HG03159 (cell line): ENCODE data around the gene ARMS2.

Source experiments
- ATAC-seq: cut with Tn5 transposase; IDR thresholded peaks from one replicate; pipeline ENCODE4 v1.9.1; 2021; ENCODE audit warnings: mild to moderate bottlenecking, moderate library complexity; ENCODE audit not compliant: unreplicated experiment

Gene ARMS2

DNA sequence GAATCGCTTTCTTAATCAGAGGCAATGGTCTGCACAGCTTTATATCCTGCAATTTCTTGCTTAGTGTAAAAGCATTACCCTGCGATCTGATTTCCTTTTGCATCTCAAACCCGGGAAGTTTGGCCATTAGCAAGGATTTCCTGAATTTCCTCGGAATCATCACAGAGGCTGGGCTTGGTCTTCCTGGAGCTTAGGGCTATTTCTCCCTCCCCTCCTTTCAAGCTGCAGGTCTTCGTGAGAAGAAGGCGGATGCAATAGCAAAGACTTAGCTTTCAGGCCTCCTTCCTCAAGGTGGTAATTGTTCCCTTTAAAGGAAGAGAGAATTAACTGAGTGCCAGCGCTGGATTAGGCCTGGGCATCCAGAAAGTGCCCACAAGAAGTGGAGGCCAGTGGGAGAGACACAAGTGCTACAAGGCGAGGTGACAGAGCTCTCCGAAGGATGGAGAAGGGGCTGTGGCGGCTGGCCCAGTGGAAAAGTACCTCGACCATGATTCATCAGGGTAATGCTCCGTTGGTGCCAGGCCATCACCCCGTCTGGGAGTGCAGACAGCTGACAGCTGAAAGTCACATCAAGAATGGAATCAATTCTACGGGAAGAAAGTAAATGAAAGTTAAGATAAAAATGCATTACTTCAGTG, 4.0 kb upstream of the ARMS2 start:
- no peak for ATAC-seq

DNA sequence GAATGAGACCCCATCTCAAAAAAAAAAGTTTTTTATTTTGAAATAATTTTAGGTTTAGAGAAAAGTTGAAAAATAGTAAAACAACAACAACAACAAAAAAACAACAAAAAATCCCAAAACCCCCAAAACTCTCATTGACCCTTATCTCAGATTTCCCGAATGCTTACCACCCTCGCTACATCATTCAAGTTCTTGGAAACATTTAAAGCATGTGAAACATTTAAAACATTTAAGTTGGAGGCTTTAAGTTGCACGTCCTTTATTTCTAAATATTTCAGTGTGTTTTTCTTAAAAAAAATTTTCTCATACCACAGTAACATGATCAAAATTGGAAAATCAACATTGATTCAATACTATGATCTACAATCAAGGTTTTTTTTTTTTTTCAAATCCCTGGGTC, 382 bp upstream of the ARMS2 start:
- ATAC-seq, result no peak

DNA sequence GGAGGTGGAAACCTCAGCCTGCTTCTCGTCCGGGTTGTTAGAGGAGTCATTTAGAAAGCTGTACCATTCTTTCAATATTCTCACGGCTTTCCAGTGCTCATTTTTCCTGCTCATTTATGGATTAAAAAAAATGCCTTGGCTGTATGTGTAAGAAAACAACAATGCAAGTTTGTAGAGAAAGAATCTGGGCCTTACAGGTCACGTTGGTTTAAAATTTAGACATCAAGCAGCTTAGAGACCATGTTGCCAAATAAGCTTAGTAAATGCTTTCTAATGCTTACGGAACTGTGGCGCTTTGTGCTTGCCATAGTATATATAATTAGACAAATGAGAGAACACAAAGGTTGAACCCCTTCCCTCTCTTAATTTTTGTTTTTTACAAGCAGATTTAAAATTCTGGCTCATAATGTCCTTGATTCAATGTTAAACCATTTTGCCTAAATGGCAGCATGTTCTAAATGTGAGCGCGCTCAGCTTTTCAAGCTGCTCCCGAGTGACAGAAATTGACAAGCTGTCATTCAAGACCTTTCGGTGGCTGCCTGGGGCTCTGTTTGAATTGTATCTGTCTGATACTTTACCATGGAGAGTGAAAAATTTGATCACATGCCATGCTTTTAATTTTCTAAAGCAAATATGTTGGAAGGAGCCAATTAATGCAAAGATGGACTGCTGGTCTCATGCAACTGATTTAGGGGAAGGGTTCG, 1.1 kb downstream of the ARMS2 start:
- ATAC-seq, result no peak

DNA sequence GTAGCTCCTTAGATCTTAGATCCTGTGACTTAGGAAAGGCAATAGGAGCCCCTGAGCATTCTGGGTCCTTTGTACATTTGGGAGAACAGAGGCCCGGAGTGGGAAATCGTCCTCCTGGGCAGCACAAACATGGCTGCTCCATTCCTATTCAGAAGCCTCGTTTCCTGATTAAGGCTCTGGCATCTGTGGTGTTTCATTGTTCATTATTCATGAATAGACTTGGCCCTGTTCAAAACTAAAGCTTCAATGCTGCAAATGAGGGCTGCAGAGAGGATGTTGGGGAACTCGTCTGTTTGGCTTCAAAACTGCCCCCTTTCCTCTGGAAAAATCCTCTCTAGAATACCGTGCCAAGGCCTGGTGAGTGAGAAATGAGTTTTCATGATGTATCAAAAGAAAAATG, 3.5 kb downstream of the ARMS2 start:
- ATAC-seq, result no peak

DNA sequence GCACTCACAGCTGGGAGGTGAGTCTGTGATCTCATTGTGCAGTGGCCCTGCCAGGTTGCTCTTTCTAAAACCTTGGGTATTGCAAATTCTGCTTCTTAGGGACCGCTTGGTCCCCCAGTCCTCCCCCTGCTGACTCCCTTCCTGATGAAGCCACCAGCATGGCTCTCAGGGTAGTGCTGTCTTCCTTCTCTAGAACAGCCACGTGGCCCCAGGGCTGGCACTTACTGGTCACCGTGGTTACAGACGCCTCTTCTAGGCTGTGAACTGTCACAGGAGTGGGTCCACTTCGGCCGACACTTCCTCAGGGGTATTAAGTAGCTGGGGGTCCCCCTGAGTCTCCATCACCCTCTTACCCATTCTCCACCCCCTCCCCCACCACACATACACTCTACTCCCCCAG, 4.2 kb downstream of the ARMS2 start:
- ATAC-seq, result no peak

DNA sequence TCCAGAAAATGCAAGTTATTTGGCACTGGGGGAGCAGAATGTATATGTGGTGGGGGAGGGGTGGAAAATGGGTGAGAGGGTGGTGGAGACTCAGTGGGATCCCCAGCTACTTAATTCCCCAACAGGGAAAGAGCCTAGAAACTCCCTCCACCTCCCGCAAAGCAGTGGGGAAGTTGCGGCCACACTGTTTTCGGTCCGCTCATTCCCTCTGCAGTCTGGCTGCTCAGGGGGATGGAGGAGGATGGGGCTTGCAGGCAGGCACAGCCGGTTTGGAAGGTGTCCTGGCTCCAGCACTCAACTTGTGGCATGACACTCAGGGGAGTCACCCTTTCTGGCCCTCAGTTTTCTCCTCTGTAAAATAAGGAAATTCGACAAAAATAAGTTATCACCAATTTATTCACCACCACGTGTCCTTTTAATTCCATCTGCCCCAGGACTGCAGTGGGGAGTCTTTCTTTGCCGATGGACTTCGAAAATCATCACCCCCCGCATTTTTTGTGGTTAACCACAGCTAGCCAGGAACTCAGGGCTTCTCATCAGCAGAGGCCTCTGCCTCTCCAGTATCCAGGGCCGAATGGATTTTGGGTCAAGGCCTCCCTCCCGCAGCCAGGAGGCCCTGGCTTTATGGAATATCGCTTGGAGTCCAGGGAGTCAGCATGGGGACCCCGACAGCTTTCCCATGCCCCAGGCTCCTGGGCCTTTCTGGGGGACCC, 5.3 kb downstream of the ARMS2 start:
- ATAC-seq, result no peak

DNA sequence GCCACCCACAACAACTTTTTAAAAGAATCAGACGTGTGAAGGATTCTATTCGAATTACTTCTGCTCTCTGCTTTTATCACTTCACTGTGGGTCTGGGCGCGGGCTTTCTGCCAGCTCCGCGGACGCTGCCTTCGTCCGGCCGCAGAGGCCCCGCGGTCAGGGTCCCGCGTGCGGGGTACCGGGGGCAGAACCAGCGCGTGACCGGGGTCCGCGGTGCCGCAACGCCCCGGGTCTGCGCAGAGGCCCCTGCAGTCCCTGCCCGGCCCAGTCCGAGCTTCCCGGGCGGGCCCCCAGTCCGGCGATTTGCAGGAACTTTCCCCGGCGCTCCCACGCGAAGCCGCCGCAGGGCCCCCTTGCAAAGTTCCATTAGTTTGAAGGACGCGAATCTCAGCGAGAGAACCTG, 6.4 kb downstream of the ARMS2 start:
- ATAC-seq, result no peak

DNA sequence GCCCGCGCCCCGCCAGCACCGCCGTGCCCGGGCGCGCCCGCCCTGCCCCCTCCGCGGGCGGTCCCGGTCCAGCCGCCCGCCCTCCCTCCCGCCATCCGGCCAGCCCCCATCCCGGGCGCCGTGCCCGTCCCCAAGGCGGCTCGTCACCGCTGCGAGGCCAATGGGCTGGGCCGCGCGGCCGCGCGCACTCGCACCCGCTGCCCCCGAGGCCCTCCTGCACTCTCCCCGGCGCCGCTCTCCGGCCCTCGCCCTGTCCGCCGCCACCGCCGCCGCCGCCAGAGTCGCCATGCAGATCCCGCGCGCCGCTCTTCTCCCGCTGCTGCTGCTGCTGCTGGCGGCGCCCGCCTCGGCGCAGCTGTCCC, 6.9 kb downstream of the ARMS2 start, which contains the start of gene HTRA1:
Gene HTRA1, plus strand, starts transcription at position 187 of the 362 bp plus-strand sequence. Its CDS starts 100 bp downstream, at position 287.
- ATAC-seq, result no peak

DNA sequence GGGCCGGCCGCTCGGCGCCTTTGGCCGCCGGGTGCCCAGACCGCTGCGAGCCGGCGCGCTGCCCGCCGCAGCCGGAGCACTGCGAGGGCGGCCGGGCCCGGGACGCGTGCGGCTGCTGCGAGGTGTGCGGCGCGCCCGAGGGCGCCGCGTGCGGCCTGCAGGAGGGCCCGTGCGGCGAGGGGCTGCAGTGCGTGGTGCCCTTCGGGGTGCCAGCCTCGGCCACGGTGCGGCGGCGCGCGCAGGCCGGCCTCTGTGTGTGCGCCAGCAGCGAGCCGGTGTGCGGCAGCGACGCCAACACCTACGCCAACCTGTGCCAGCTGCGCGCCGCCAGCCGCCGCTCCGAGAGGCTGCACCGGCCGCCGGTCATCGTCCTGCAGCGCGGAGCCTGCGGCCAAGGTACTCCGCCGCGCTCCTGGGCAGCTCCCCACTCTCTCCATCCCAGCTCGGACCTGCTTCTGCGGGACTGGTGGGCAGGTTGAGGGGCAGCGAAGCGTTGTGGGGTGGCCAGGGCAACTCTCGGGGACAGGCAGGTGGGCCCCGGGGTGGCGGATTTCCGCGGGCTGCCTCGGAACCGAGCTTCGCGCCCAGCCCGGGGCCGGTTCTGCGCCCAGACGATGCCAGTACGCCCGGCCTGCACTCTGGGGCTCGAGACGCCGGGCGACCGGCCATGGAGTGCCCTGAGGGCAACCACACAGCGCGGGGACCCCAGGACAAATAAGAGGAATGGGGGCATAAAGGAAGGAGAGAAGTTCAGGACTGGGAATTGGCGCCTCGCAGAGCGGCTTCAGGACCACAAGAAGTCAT, 7.5 kb downstream of the ARMS2 start:
- ATAC-seq, result no peak

DNA sequence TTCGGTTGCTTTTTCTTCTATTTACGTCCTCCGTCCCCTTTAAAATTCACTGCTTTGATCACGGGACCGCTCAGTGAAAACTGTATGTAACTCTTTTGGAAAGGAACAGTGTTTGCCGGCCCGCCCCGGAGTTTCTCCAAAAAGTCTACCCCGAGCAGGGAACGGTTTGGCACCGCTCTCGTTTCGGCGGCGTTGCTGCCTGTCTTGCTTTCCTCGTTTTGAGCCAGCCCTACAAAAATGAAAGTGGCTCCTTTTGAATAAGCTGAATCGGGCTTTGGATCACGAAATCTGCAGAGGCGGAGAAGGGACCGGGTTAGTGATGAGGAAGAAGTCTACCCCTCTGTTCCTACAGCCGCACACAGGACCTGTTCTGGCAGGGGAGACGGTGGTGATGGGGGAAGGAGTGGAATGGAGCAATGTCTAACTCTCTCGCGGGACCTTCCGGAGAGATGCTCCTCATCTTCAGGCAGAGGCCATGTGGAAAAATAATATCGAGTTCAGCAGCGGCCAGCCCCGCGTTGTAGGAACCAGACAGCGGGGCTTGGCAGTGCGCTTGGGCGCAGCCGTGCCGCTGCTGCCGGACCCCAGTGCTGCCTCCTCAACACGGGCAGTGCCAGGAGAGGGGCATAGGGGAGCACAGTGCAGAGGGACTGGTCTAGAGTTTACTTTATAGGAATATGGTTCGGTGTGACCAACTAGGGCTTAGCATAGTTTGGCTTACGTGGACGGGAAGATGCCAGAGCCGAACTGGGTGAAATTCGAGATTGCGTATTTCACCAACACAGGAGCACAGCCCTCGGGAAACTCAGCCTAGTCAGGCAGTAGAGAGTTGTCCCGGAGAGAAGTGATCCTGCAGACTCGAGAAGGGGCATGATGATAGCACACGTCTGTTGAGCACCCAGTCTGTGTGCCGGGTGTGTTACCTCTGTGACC, 8.3 kb downstream of the ARMS2 start:
- no peak for ATAC-seq

DNA sequence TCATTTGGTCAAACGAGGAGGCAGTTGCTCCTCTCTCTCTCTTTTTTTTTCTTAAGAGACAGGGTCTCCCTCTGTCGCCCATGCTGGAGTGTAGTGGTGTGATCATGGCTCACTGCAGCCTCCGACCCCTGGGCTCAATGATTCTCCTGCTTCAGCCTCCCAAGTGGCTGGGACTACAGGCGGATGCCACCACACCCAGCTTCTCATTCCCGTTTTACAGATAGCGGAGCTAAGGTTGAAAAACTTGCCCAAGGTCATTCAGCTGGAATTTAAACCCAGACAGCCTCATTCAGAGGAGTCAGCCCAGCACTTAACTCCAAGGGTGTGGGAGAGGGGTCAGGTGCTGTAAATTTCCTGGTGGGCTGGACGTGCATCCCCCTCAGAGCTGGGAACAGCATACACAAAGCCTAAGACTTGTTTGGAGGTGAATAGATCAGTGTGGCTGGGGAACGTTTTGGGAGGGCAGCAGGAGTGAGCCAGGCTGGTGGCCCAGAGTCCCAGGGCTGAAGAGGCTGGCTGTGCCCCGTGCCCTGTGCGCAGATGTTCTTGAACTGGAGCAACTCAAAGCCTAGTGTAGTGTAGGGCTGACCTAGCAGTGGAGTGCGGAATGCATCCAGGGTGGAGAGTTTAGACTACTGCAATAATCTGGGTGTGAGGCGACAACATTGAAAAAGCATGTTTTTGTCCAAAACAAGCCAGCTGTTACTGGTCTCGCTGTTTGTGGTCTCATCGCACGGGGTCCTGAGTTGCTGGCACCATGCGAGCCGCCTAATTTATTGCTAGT, 9.2 kb downstream of the ARMS2 start:
- ATAC-seq, result no peak

DNA sequence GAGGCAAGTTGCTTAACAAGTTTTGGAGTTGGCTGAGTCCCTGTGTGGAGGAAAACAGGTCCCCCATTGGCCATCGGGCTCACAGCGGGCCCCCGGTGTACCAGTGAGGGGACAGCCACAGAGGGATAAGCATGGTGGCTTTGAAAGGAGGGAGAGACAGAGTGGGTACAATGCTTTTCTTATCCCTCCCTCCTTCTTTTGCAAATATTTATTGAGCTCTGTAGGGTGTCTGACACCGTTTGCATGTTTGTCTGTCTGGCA, 9.7 kb downstream of the ARMS2 start:
- ATAC-seq, result no peak

DNA sequence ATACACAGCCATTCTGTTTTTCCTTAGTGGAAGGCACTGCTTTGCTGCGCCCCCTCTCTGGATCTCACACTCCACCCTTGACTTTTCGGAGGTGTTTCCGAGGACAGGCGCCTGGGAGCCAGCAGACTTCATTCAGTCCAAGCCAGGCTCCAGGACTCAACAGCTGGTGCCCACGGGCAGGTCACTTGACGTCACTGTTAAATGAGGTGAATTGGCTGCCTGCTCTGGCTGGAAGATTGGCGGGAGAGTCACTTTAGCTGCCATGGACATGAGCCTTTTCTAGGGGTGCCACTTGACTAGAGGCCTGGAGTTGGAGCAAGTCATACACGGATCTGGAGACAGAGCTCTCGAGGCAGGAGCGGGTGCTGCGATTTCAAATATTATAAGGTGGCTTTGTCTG, 10.1 kb downstream of the ARMS2 start:
- ATAC-seq, result no peak

DNA sequence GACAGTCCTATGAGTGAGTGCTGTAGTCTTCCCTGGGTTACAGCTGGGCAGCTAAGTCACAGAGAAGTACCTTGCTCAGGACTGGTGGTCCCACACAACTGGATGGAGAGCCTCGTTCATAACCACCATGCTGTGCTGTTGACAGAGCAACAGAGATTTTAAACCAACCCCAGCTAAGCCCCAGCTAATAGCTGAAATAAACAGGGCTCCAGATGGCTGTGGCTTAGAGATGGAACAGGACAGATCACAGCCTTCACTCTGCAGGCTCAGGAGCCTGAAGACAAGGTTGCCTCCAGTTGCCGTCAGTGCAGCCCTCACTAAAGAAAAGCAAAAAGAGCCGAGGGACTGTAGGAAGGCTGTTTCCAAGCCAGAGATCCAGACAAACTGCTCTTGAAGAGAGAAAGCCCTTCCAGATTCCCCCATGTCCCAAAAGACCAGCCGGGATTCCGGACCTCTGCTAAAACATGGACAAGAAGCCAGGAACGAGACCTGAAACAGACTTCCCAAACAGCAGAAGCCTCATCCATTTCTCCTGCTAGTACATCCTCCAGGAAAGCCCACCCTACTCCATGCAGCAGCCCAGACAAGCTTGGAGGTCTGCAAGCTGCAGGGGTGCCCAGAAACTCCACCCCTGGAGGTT, 11.1 kb downstream of the ARMS2 start:
- ATAC-seq, result no peak

DNA sequence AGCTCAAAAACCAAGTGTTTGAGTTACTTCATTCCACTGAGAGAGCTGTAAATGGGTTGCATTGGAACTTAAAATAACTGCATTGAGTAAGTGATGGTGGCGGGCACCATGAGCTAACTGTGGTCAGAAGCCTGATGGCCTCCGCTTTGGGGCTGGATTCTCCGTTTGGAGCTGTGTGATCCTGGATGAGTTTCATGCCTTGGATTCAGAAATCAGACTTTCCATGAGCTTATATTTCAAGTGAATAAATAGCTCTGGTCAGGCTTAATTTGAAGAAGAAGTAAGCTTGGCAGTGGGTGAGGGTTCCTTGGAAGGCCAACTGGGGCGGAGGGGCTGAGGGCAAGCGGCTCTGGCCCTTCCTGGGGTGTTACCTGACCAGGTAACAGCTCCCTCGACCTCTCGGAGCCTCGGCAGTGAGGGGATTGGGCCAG, 12.5 kb downstream of the ARMS2 start:
- ATAC-seq, result no peak

DNA sequence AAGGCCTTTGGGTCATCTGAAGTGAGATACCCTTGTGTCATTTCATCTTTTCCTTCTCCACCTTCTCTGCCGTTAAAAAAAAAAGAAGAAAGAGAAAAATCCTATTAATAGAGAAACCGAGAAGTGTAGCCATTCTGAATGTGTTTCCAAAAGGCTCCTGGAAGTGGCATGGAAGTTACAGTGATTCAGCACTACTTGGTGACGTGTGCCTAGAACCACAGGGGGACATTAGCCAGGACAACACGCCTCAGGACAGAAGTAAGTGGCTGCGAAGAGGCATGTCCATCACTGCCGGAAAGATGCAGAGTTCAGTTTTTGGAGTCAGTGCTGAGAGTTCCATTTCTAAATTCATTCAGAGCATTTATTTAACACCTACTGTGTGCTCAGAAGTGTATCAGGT, 13.2 kb downstream of the ARMS2 start:
- ATAC-seq, result no peak

DNA sequence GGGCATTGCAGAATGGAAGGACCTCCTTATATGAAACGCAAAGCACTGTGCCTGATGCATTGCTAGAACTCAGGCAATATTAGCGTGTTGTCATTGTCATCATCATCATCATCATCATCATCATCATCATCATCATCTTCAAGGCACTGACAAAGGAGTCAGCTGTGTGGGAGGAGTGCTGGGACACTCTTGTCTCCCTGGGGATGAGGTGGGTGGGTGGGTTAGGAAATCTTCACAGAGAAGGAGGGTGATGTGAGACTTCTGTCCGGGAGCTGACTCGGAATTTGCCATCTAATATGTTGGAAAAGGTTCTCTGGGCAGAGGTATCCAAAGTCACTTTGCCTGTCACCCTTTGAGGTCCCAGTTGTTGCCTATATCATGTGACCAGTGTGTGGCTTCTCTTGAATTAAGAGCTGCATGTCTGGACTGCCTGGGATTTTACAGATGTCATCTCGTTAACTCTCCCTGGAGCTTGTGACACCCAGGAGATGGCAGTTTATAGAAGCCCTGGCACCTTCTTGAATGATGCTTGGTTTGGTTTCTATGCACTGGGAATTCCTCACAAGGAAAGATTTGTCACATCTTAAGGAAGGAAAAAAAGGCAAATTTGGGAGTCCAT, 14.0 kb downstream of the ARMS2 start:
- no peak for ATAC-seq

DNA sequence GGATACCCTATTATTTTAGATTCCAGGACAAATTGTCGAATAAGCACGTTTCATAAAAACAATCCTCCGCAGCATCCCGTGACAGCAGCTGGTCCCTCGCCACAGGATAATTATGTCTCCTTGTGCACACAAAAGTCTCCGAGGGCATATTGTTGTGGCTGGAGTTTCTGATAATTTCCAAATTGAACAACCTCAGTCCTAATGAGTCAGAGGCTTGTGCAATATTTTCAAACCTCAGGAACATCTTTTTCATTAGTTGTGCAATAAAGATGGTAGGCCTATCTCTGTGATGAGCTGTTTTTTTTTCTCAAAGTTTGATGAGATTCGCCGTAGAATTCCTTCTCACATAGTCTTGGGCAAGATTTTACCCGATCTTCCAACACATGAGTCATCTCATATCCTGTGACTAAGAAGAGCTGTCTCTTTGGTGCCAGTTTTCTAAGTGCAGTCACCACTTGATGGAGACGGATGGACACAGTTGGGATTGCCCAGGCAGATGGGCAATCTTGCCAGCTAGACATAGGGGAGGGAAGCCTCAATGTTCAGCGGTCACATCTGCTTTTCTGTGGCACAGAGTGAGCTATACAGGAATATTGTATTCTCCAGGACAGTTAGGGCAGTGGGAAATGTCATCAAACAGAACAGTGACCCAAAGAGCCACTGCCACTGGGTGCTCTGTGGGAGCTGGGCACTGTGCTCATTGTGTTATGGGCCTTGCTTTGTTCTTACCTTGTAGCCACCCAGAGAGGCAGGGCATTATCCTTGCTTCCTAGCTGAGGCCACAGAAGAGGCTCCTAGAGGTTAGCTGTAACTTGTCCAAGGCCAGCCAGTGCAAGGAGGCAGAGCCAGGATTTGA, 14.7 kb downstream of the ARMS2 start:
- ATAC-seq, result no peak
